IMR-90 (cell line): Measurements from ENCODE around the gene CMSS1. TPM values are rescaled to one million over a fixed set of nuclear protein-coding genes. Genes with fewer than 3 reads are reported as not detected.

Experiments used
- ATAC-seq: fragments of 200-7000 bp; cut with Tn5 transposase; 2 replicates; pipeline ENCODE4 v1.9.1; 2020; ENCODE audit warnings: low read depth, mild to moderate bottlenecking, moderate library complexity
- BruUV-seq: library from RNA; stranded (reverse); fragments of 400-500 nt; replicated peaks from 2 replicates; lab custom pipeline; 2021; lab: Mats Ljungman, UMichigan
- CTCF ChIA-PET: fragments of 300-600 bp; formaldehyde crosslinking; extraction: SDS; loops from one replicate; lab custom pipeline; 2021; ENCODE audit warnings: antibody characterized with exemption; lab: Yijun Ruan, JAX
- POLR2A ChIA-PET: fragments of 300-600 bp; sonication (Branson Sonifier 250); formaldehyde crosslinking; loops from one replicate; lab custom pipeline; 2022; ENCODE audit warnings: antibody characterized with exemption; ENCODE audit not compliant: unreplicated experiment; lab: Charles Lee
- DNase-seq: peaks from one replicate; pipeline ENCODE4 v3.0.0; 2013
- H2AFZ ChIP-seq: replicated peaks from 2 replicates; pipeline ENCODE3; 2013; ENCODE audit warnings: low read length, mild to moderate bottlenecking; ENCODE audit not compliant: poor library complexity
- H2AK5ac ChIP-seq: 2 replicates; pipeline ENCODE4 v1.6.1; 2013; ENCODE audit warnings: low read depth, low read length, inconsistent platforms
- H2AK9ac ChIP-seq: replicated peaks from 2 replicates; pipeline ENCODE3; 2013; ENCODE audit warnings: mild to moderate bottlenecking, low read depth, low read length, moderate library complexity; ENCODE audit not compliant: poor library complexity
- H2BK120ac ChIP-seq: 2 replicates; pipeline ENCODE4 v1.6.1; 2013; ENCODE audit warnings: low read depth, low read length, inconsistent platforms
- H2BK15ac ChIP-seq: 3 replicates; pipeline ENCODE4 v1.6.1; 2013; ENCODE audit warnings: low read depth, low read length, inconsistent platforms
- H2BK20ac ChIP-seq: 2 replicates; pipeline ENCODE4 v1.6.1; 2013; ENCODE audit warnings: low read depth, mild to moderate bottlenecking, inconsistent platforms, low read length, moderate library complexity
- H2BK5ac ChIP-seq: 2 replicates; pipeline ENCODE4 v1.6.1; 2013; ENCODE audit warnings: mild to moderate bottlenecking, low read depth, low read length, inconsistent platforms; ENCODE audit not compliant: poor library complexity, severe bottlenecking
- H3K14ac ChIP-seq: replicated peaks from 2 replicates; pipeline ENCODE4 v1.6.1; 2013; ENCODE audit warnings: low read depth, low read length, inconsistent platforms
- H3K18ac ChIP-seq: 2 replicates; pipeline ENCODE4 v1.6.1; 2013; ENCODE audit warnings: low read depth, low read length, control low read depth
- H3K23ac ChIP-seq: 2 replicates; pipeline ENCODE4 v1.6.1; 2013; ENCODE audit warnings: low read depth, low read length, inconsistent platforms
- H3K27ac ChIP-seq: 2 replicates; pipeline ENCODE4 v1.5.1; 2013; ENCODE audit warnings: mild to moderate bottlenecking, control low read depth, low read length; ENCODE audit not compliant: insufficient read depth
- H3K27me3 ChIP-seq: 2 replicates; pipeline ENCODE4 v1.6.1; 2013; ENCODE audit warnings: low read length; ENCODE audit not compliant: control insufficient read depth, insufficient read depth
- H3K36me3 ChIP-seq: 2 replicates; pipeline ENCODE4 v1.6.1; 2013; ENCODE audit warnings: low read length, mixed read lengths; ENCODE audit not compliant: control insufficient read depth, insufficient read depth
- H3K4ac ChIP-seq: 2 replicates; pipeline ENCODE4 v1.6.1; 2013; ENCODE audit warnings: low read depth, low read length, inconsistent platforms
- H3K4me1 ChIP-seq: 2 replicates; pipeline ENCODE4 v1.6.1; 2013; ENCODE audit warnings: low read length, mixed read lengths; ENCODE audit not compliant: control insufficient read depth, insufficient read depth
- H3K4me2 ChIP-seq: 2 replicates; pipeline ENCODE4 v1.6.1; 2013; ENCODE audit warnings: low read depth, mild to moderate bottlenecking, control low read depth, low read length, moderate library complexity
- H3K4me3 ChIP-seq: 2 replicates; pipeline ENCODE4 v1.5.1; 2013; ENCODE audit warnings: low read depth, mild to moderate bottlenecking, control low read depth, low read length, moderate library complexity; ENCODE audit not compliant: insufficient read depth
- H3K56ac ChIP-seq: 2 replicates; pipeline ENCODE4 v1.6.1; 2013; ENCODE audit warnings: low read length, inconsistent platforms; ENCODE audit not compliant: insufficient read depth; ENCODE audit errors: extremely low read depth
- H3K79me1 ChIP-seq, 2 experiments: 2 replicates each; pipeline ENCODE4 v1.6.1; 2013; ENCODE audit warnings: low read length in 2 of 2, inconsistent platforms in 1 of 2, low read depth in 1 of 2
- H3K9ac ChIP-seq: 2 replicates; pipeline ENCODE4 v1.6.1; 2013; ENCODE audit warnings: low read depth, low read length, control low read depth
- H3K9me1 ChIP-seq: 2 replicates; pipeline ENCODE4 v1.6.1; 2013; ENCODE audit warnings: low read length, inconsistent platforms; ENCODE audit not compliant: insufficient read depth
- H3K9me3 ChIP-seq: 2 replicates; pipeline ENCODE4 v1.6.1; 2013; ENCODE audit warnings: low read length; ENCODE audit not compliant: control insufficient read depth, insufficient read depth
- H4K20me1 ChIP-seq: 2 replicates; pipeline ENCODE4 v1.6.1; 2013; ENCODE audit warnings: low read length, inconsistent platforms; ENCODE audit not compliant: insufficient read depth
- H4K5ac ChIP-seq: 2 replicates; pipeline ENCODE4 v1.6.1; 2013; ENCODE audit warnings: mild to moderate bottlenecking, low read depth, low read length, control low read depth
- H4K8ac ChIP-seq, 2 experiments: 2 replicates each; pipeline ENCODE4 v1.6.1; 2013; ENCODE audit warnings: low read depth in 2 of 2, low read length in 2 of 2, control low read depth in 1 of 2, inconsistent platforms in 1 of 2
- H4K91ac ChIP-seq: 2 replicates; pipeline ENCODE4 v1.6.1; 2013; ENCODE audit warnings: low read depth, low read length, inconsistent platforms; ENCODE audit not compliant: insufficient read depth
- CEBPB ChIP-seq: IDR thresholded peaks from 2 replicates; pipeline ENCODE4 v1.6.1; 2012; ENCODE audit warnings: low read depth, low read length, improper control_type of control experiment
- FOS ChIP-seq: fragments of 150-350 bp; IDR thresholded peaks from 2 replicates; pipeline ENCODE4 v1.6.1; 2016; ENCODE audit warnings: low read depth, low read length
- MAZ ChIP-seq: IDR thresholded peaks from 2 replicates; pipeline ENCODE4 v1.6.1; 2012; ENCODE audit warnings: low read depth, mild to moderate bottlenecking, low read length, improper control_type of control experiment, moderate library complexity, borderline replicate concordance
- NFE2L2 ChIP-seq: fragments of 150-350 bp; IDR thresholded peaks from 2 replicates; pipeline ENCODE4 v1.6.1; 2016; ENCODE audit warnings: low read depth, mild to moderate bottlenecking, low read length
- RFX5 ChIP-seq: IDR thresholded peaks from 2 replicates; pipeline ENCODE4 v1.8.0; 2012; ENCODE audit warnings: low read depth, mild to moderate bottlenecking, low read length, moderate library complexity
- SMC3 ChIP-seq: fragments of 150-350 bp; IDR thresholded peaks from 2 replicates; pipeline ENCODE4 v1.6.1; 2016; ENCODE audit warnings: low read depth, mild to moderate bottlenecking, antibody characterized with exemption, low read length, moderate library complexity
- WGBS, 2 experiments: methylation state at CpG; one replicate each; pipeline versions ENCODE4 v1.1.5 to v1.1.7; 2013; ENCODE audit warnings: missing lambda C conversion rate in 2 of 2; ENCODE audit not compliant: insufficient read length in 1 of 2; ENCODE audit errors: extremely low coverage in 2 of 2; 5-methylcytosine and 5-hydroxymethylcytosine counted together
- dilution Hi-C: fragments of 300-500 bp; cut with HindIII; formaldehyde crosslinking; loops from one replicate; pipeline ENCODE4 v1.14.3; 2018; ENCODE audit warnings: low sequenced_read_pairs; ENCODE audit not compliant: unreplicated experiment
- in situ Hi-C: fragments of 300-500 bp; cut with MboI; formaldehyde crosslinking; loops from 3 replicates; pipeline ENCODE4 v1.14.3; 2019; ENCODE audit warnings: low sequenced_read_pairs, inconsistent platforms, mixed read lengths
- intact Hi-C: fragments of 100-400 bp; cut with micrococcal nuclease; formaldehyde crosslinking; loops from 2 replicates; pipeline ENCODE4 v1.10.0; 2022
- polyA plus RNA-seq, 3 experiments: library from polyadenylated mRNA; depleted of rRNA; stranded (reverse); fragments of >200 nt; gene quantifications; 2 replicates each; pipeline ENCODE4 v1.2.3, GENCODE V29; 2012; ENCODE audit warnings: low replicate concordance in 1 of 3
- total RNA-seq: library from RNA; depleted of rRNA; stranded (reverse); fragments of >200 nt; gene quantifications from 2 replicates; pipeline ENCODE4 v1.2.3, GENCODE V29; 2012

Gene CMSS1
- total and polyA plus RNA-seq, 2 of the 4 experiments (the other 2 are of a cell fraction): 12.5 to 13.6 TPM

- TF ChIP-seq CEBPB: peak; percentile 65
- TF ChIP-seq NFE2L2: no peak
- peak; percentile 65; the same call in 1 of the 2 replicates for TF ChIP-seq MAZ
Measured at GRCh38 chr3:99875929-99876841, 58.5 kb downstream of the CMSS1 start (continued).

- no peak overlapping the region for H2BK20ac ChIP-seq
- H2BK120ac ChIP-seq: peak overlapping the region; percentile 18; the same call in 1 of the 2 replicates
- H3K56ac ChIP-seq: no peak overlapping the region
- in situ Hi-C loops: no loop called here
- H2AFZ ChIP-seq: no peak overlapping the region
- no peak overlapping the region for H3K14ac ChIP-seq
- H3K4ac ChIP-seq: no peak overlapping the region
- peak overlapping the region; percentile 37; the same call in 1 of the 2 replicates for H3K4me2 ChIP-seq
- H3K27ac ChIP-seq: no peak overlapping the region
- H2BK15ac ChIP-seq: no peak overlapping the region
- H3K9me1 ChIP-seq: 0 out of 2 replicates have a peak, but pooled peaks cover 1% of the 10 kb centered on the region
- H3K36me3 ChIP-seq: no peaks in the 10 kb centered on the region
- no peak overlapping the region for H3K9ac ChIP-seq
- H3K4me3 ChIP-seq: no peak overlapping the region
- H4K91ac ChIP-seq: no peak overlapping the region
- peaks cover 0 to 22% of the 10 kb centered on the region in 2 experiments for H3K79me1 ChIP-seq
- H2AK5ac ChIP-seq: no peak overlapping the region
- WGBS, 2 experiments: no CpG with 5 or more reads among the region's 4 CpGs
- peak overlapping the region; percentile 55; the same call in 1 of the 2 replicates for H3K23ac ChIP-seq
- no peaks in the 10 kb centered on the region for H3K27me3 ChIP-seq
- DNase-seq (no peak), ATAC-seq (no peak)
- ChIA-PET CTCF (interaction anchor here (0.7 to 1.0 kb wide), 2 partner anchors 200 to 377 kb away, joined by 3 to 4 read pairs; no protein-coding TSS in a partner anchor), POLR2A (interaction anchor here (1.4 kb wide), 1 partner anchor 129 kb away, joined by 3 read pairs; no protein-coding TSS in a partner anchor)
- H2BK5ac ChIP-seq: peak overlapping the region; percentile 48
- no peak overlapping the region for H4K8ac ChIP-seq
- no peak for TF ChIP-seq FOS
- TF ChIP-seq CEBPB: no peak
- no peak for TF ChIP-seq SMC3
- no peak for TF ChIP-seq RFX5
- H2AK9ac ChIP-seq: no peak overlapping the region
- no TSS peak for BruUV-seq
- intact Hi-C loops: loop anchor here (5.0 kb wide), 1 partner anchor 60 kb away; no protein-coding TSS in a partner anchor
- H3K4me1 ChIP-seq: peaks cover 3% of the 10 kb centered on the region; the same call in 1 of the 2 replicates
- peaks cover 15% of the 10 kb centered on the region; the same call in 1 of the 2 replicates for H4K20me1 ChIP-seq
- H4K5ac ChIP-seq: no peak overlapping the region; the same call in 1 of the 2 replicates
- dilution Hi-C loops: no loop called here
- no peak overlapping the region for H3K18ac ChIP-seq
- H3K9me3 ChIP-seq: no peaks in the 10 kb centered on the region
Measured at GRCh38 chr3:99877031-99877579, 59.4 kb downstream of the CMSS1 start.
